GM12872 (cell line): ENCODE data around the gene BCL2L12.

ENCODE experiments used
- TF ChIP-seq, protein P1 (sequence below): IDR thresholded peaks from 3 replicates; pipeline ENCODE4 v1.5.1; 2011; ENCODE audit warnings: low read depth, mild to moderate bottlenecking, low read length, moderate library complexity; ENCODE audit not compliant: insufficient read depth

BCL2L12 gene, protein sequence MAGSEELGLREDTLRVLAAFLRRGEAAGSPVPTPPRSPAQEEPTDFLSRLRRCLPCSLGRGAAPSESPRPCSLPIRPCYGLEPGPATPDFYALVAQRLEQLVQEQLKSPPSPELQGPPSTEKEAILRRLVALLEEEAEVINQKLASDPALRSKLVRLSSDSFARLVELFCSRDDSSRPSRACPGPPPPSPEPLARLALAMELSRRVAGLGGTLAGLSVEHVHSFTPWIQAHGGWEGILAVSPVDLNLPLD

DNA sequence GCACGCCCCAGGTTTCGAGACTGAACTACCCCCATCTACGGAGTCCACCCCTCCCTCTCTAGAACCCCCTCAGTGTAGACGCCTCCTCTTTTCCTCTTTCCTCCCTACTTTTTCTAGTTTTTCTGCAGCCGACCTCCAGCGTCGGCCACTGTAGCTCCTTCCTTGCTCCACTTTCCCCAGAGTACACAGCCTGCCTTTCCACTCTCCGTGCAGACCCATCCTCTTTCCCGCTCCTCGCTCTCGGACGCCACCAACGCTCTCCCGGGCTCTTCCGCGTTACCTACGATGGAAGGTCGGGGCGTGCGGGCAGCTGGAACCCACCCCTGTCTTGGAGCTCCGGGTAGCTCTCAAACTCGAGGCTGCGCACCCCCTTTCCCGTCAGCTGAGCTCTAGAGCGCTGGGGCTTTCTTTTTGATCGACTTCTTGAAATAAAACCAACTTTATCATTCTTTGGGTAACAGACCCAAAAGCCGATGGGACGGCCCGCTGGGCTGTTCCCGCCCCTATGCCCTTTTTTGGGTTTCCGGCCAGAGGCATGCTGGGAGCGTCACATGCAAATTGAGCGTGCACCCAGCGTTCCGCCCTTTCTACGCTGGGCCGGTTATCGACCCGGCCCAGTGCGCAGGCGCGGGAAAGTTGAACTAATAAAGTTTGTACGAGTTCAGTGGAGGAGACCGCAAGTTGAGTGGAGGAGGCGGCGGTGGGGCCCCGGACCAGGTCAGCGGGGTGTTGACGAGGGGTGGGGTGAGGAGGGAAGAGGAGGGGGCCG, at the start of gene BCL2L12, which contains the start of gene IRF3:
Gene BCL2L12 (plus strand): TSS at position 583 of the 769 bp plus-strand sequence. CDS start 760 bp downstream, outside the sequence.
Gene IRF3 (minus strand): TSS at position 507 of the 769 bp plus-strand sequence. CDS start 1,019 bp downstream, outside the sequence.
- TF ChIP-seq, protein P1, sequence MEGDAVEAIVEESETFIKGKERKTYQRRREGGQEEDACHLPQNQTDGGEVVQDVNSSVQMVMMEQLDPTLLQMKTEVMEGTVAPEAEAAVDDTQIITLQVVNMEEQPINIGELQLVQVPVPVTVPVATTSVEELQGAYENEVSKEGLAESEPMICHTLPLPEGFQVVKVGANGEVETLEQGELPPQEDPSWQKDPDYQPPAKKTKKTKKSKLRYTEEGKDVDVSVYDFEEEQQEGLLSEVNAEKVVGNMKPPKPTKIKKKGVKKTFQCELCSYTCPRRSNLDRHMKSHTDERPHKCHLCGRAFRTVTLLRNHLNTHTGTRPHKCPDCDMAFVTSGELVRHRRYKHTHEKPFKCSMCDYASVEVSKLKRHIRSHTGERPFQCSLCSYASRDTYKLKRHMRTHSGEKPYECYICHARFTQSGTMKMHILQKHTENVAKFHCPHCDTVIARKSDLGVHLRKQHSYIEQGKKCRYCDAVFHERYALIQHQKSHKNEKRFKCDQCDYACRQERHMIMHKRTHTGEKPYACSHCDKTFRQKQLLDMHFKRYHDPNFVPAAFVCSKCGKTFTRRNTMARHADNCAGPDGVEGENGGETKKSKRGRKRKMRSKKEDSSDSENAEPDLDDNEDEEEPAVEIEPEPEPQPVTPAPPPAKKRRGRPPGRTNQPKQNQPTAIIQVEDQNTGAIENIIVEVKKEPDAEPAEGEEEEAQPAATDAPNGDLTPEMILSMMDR, result no peak

- TF ChIP-seq, protein P1, result no peak
Observed at GRCh38 chr19:49616532-49616931, 49.2 kb upstream of the BCL2L12 start.

- TF ChIP-seq, protein P1, result no peak
Observed at GRCh38 chr19:49616945-49617344, 48.8 kb upstream of the BCL2L12 start.

DNA sequence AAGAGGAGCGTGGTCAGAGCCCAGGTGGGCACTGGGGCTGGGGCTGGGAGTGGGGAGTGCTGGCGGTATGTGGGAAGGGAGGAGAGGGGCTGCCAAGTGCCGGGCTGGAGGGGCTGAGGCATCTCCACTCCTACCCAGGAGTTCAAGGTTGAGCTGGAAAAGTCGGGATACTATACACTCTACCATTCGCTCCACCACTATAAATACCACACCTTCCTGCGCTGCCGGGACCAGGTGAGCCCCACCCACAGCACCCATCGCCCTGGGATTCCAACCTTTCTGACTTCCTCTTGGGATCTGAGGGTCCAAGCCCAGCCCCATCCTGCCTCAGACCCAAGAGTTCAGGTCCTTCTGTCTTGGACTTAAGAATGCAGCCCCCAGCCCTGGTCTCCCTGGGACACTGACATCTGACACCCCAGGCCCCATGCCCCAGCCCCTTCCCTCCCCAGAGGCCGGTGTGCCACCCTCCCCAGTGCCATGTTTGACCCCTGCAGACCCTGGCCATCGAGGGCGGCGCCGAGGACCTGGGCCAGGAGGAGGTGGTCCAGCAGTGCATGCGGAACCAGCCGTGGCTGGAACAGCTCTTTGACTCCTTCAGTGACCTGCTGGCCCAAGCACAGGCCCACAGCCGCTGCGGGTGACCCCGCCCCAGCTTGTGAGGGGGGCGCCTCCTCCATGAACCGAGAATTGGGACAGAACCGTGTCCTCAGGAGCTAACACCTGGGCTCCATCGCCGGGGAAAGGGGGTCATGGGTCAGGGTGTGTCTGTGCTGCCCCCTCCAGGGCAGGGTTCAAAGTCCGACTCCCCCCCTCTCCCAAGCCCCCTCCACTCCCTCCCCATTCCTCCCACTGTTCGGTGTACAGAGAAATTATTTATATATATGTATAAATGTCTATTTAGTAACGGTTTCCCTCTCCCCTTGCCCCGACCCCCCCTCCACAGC, 40.5 kb upstream of the BCL2L12 start:
- TF ChIP-seq, protein P1, result no peak

- TF ChIP-seq, protein P1, result no peak
Observed at GRCh38 chr19:49626226-49626625, 39.5 kb upstream of the BCL2L12 start.

- TF ChIP-seq, protein P1, result no peak
Observed at GRCh38 chr19:49629659-49630058, 36.1 kb upstream of the BCL2L12 start.

- TF ChIP-seq, protein P1, result no peak
Observed at GRCh38 chr19:49631014-49631588, 34.6 kb upstream of the BCL2L12 start.
